Body of pancreas (tissue), 4 donors: Measurements from ENCODE around the gene IL1RN. TPM values are rescaled to one million over a fixed set of nuclear protein-coding genes. Genes with fewer than 3 reads are reported as not detected.

Experiments
- ATAC-seq: fragments of 150-250 bp; one replicate; pipeline ENCODE4 v1.9.1; 2016
- DNase-seq, 4 donors: peaks; one replicate each; pipeline ENCODE4 v3.0.0-alpha.2; 2019
- H3K27ac ChIP-seq, 4 donors: fragments of 200-600 bp; sonication (generic); 1 replicate in 3 of 4; 2 replicates in 1 of 4; pipeline versions ENCODE4 v1.5.1 to v1.6.1; 2016 to 2019; ENCODE audit warnings: mild to moderate bottlenecking in 1 of 4, mixed read lengths in 1 of 4, moderate library complexity in 1 of 4
- H3K27me3 ChIP-seq, 2 donors: fragments of 200-600 bp; sonication (generic); one replicate each; pipeline ENCODE4 v1.6.0; 2016; ENCODE audit warnings: mild to moderate bottlenecking in 1 of 2
- H3K36me3 ChIP-seq, 2 donors: fragments of 200-600 bp; sonication (generic); replicated peaks in 1 of 2; 2 replicates each; pipeline ENCODE4 v1.5.1; 2016; ENCODE audit warnings: low read depth in 2 of 2; ENCODE audit not compliant: insufficient read depth in 1 of 2
- H3K4me1 ChIP-seq: fragments of 200-600 bp; sonication (generic); one replicate; pipeline ENCODE4 v1.6.0; 2016
- H3K4me3 ChIP-seq, 2 donors: fragments of 200-600 bp; sonication (generic); 1 replicate in 1 of 2; 2 replicates in 1 of 2; pipeline ENCODE4 v1.5.1; 2016 to 2019
- H3K9me3 ChIP-seq, 3 donors: fragments of 200-600 bp; sonication (generic); 1 replicate in 2 of 3; 2 replicates in 1 of 3; pipeline ENCODE4 v1.5.1; 2016
- CTCF ChIP-seq, 7 experiments: fragments of 450-650 bp in 4 of 7; fragments of 200-600 bp in 3 of 7; sonication (generic) in 3 of 7; IDR thresholded peaks; one replicate each; pipeline ENCODE4 v1.5.1; 2016 to 2019; ENCODE audit warnings: antibody characterized with exemption in 7 of 7
- POLR2A ChIP-seq, 3 donors: fragments of 450-650 bp; IDR thresholded peaks; one replicate each; pipeline ENCODE4 v1.6.1; 2016; ENCODE audit warnings: antibody characterized with exemption in 3 of 3, mild to moderate bottlenecking in 2 of 3
- WGBS, 2 donors: methylation state at CpG; one replicate each; pipeline ENCODE4 v1.1.5; 2017; 5-methylcytosine and 5-hydroxymethylcytosine counted together
- intact Hi-C: fragments of 100-400 bp; cut with DNase I; formaldehyde crosslinking; loops from one replicate; pipeline ENCODE4 v1.15.1; 2023
- total RNA-seq, 2 donors: library from RNA; depleted of rRNA; stranded (reverse); fragments of >200 nt; gene quantifications; one replicate each; pipeline ENCODE4 v1.1.0, GENCODE V29; 2016

Gene IL1RN
- total RNA-seq, 2 donors from 2014 or later = 0.78 TPM; not detected in 1

- intact Hi-C loops = no loop called here
- no peak for DNase-seq
- Histone ChIP-seq H3K4me1 (no peaks in the 10 kb centered on the region), H3K27ac (no peak overlapping the region), H3K27me3 (peaks cover 0 to 3% of the 10 kb centered on the region in 2 donors), H3K36me3 (no peaks in the 10 kb centered on the region), H3K4me3 (no peak overlapping the region), H3K9me3 (no peaks in the 10 kb centered on the region)
- no peak for ATAC-seq
- WGBS, 2 donors = 76 to 80% methylated on average over 2 of the region's 2 CpGs
- TF ChIP-seq POLR2A (IDR thresholded peaks at IDR 0.05) (no peak), CTCF (IDR thresholded peaks at IDR 0.05) (no peak)
These were observed 41.9 kb upstream of the IL1RN start for GRCh38 chr2:113085542-113085941.

- intact Hi-C loops = no loop called here
These were observed 39.0 kb upstream of the IL1RN start for GRCh38 chr2:113088213-113088992.

GRCh38 chr2:113089916-113090315 lies 37.5 kb upstream of the IL1RN start:
- ATAC-seq (no peak), DNase-seq (no peak)
- intact Hi-C loops = no loop called here
- H3K4me3 ChIP-seq = no peak overlapping the region
- no peak overlapping the region for H3K27ac ChIP-seq
- H3K27me3 ChIP-seq = no peaks in the 10 kb centered on the region
- H3K36me3 ChIP-seq = no peaks in the 10 kb centered on the region
- no peaks in the 10 kb centered on the region for H3K4me1 ChIP-seq
- no peaks in the 10 kb centered on the region for H3K9me3 ChIP-seq
- TF ChIP-seq CTCF (IDR thresholded peaks at IDR 0.05) = no peak
- no peak for TF ChIP-seq POLR2A (IDR thresholded peaks at IDR 0.05)

More at GRCh38 chr2:113088213-113088992, 39.0 kb upstream of the IL1RN start:
- no peaks in the 10 kb centered on the region for H3K36me3 ChIP-seq
- no peak for TF ChIP-seq CTCF (IDR thresholded peaks at IDR 0.05)
- TF ChIP-seq POLR2A (IDR thresholded peaks at IDR 0.05) = no peak
- no peak overlapping the region for H3K4me3 ChIP-seq
- no peak overlapping the region for H3K27ac ChIP-seq
- H3K9me3 ChIP-seq = no peaks in the 10 kb centered on the region
- H3K4me1 ChIP-seq = no peaks in the 10 kb centered on the region
- no peak for ATAC-seq
- no peak for DNase-seq
- no peaks in the 10 kb centered on the region for H3K27me3 ChIP-seq

GRCh38 chr2:113091231-113091896 lies 36.0 kb upstream of the IL1RN start:
- H3K4me1 ChIP-seq = no peaks in the 10 kb centered on the region

More at GRCh38 chr2:113091231-113091896, 36.0 kb upstream of the IL1RN start:
- no peaks in the 10 kb centered on the region for H3K9me3 ChIP-seq
- no peaks in the 10 kb centered on the region for H3K36me3 ChIP-seq
- no peak for DNase-seq
- no peaks in the 10 kb centered on the region for H3K27me3 ChIP-seq
- intact Hi-C loops = no loop called here
- ATAC-seq = no peak
- no peak for TF ChIP-seq POLR2A (IDR thresholded peaks at IDR 0.05)
- no peak for TF ChIP-seq CTCF (IDR thresholded peaks at IDR 0.05)
- no peak overlapping the region for H3K4me3 ChIP-seq
- no peak overlapping the region for H3K27ac ChIP-seq
- WGBS, 2 donors = 58 to 59% methylated on average over 4 of the region's 4 CpGs
